Measurements from ENCODE around the gene RHEBL1.

The RHEBL1 gene

DNA sequence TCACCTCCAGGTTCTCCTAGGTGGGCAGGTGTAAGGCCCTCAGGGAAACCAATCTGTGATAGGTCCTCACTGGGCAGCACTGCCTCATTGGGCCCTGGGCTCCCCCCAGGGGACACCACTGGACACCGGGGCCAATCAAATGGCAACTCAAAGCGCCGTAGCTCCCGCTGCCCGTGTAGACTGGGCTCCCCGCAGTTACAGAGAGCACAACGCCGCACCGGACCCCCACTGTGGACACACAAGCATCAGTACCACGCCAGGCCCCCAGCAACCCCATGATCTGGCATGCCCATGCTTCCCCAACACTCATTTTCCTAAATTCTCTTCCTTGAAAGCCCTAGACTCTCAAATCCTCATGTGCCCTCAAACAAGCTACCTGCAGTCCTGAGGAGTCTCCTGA is 15.3 kb downstream of the RHEBL1 start:
- DNase-seq (ENCODE audit: low read depth, low spot score), result no peak

- no peak for DNase-seq (ENCODE audit: low read depth, low spot score)
These were observed 15.7 kb downstream of the RHEBL1 start for GRCh38 chr12:49054096-49054495.

GRCh38 chr12:49052451-49053208 is 17.1 kb downstream of the RHEBL1 start:
- no peak for DNase-seq (ENCODE audit: low read depth, low spot score)

DNA sequence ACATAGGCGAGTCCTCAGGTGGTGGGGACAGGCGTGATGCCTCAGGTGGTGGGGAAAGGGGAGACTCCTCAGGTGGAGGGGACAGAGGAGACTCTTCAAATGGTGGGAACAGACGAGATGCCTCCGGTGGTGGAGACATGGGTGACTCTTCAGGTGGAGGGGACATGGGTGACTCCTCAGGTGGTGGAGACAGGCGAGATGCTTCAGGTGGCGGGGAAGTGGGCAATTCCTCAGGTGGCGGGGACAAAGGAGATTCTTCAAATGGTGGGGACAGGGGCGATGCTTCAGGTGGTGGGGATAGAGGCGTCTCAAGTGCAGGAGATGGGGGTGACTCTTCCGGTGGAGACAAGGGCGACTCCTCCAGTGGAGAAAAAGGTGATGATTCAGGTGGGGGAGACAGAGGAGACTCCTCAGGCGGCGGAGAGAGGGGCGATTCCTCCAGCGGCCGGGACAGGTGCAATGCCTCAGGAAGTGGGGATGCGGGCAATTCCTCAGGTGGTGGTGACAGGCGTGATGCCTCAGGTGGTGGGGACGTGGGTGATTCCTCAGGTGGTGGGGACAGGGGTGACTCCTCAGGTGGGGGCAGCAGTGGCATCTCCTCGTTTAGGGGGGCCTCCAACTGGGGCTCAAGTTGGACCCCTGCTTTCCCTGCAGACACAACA is 17.9 kb downstream of the RHEBL1 start:
- no peak for DNase-seq (ENCODE audit: low read depth, low spot score)

- DNase-seq (ENCODE audit: low read depth, low spot score), result no peak
These were observed 18.4 kb downstream of the RHEBL1 start for GRCh38 chr12:49051373-49051764.

- DNase-seq (ENCODE audit: low read depth, low spot score), result no peak
These were observed 19.0 kb downstream of the RHEBL1 start for GRCh38 chr12:49050507-49051372.

GRCh38 chr12:49049566-49050224 is 20.1 kb downstream of the RHEBL1 start:
- DNase-seq (ENCODE audit: low read depth, low spot score), result no peak

DNA sequence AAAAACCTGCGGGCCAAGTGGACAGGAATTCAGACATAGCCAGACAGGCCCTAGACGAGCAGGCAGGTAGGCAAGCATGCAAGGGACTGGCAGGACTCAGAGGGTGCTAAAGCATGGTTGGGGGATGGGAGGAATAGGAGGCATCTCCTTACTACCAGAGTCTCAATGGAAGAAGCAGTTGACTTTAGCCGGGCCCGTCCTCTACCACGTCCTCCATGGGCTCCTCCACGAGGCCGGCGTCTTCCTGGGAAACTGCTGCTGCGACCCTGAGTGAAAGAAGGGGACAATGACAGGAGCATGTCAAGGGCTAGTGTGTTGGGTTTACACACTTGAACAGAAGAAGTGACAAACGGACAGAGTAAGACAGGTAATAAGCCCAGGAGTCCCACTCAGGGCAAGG is 20.8 kb downstream of the RHEBL1 start:
- DNase-seq (ENCODE audit: low read depth, low spot score), result no peak

GRCh38 chr12:49046129-49046895 is 23.5 kb downstream of the RHEBL1 start:
- no peak for DNase-seq (ENCODE audit: low read depth, low spot score)

- no peak for DNase-seq (ENCODE audit: low read depth, low spot score)
These were observed 25.1 kb downstream of the RHEBL1 start for GRCh38 chr12:49044660-49045059.

- no peak for DNase-seq (ENCODE audit: low read depth, low spot score)
These were observed 25.9 kb downstream of the RHEBL1 start for GRCh38 chr12:49043856-49044258.

- DNase-seq (ENCODE audit: low read depth, low spot score), result no peak
These were observed 26.5 kb downstream of the RHEBL1 start for GRCh38 chr12:49043241-49043640.

GRCh38 chr12:49041881-49042484 is 27.8 kb downstream of the RHEBL1 start:
- DNase-seq (ENCODE audit: low read depth, low spot score), result no peak

GRCh38 chr12:49041036-49041880 is 28.5 kb downstream of the RHEBL1 start:
- no peak for DNase-seq (ENCODE audit: low read depth, low spot score)

- no peak for DNase-seq (ENCODE audit: low read depth, low spot score)
These were observed 29.4 kb downstream of the RHEBL1 start for GRCh38 chr12:49040364-49040855.

DNA sequence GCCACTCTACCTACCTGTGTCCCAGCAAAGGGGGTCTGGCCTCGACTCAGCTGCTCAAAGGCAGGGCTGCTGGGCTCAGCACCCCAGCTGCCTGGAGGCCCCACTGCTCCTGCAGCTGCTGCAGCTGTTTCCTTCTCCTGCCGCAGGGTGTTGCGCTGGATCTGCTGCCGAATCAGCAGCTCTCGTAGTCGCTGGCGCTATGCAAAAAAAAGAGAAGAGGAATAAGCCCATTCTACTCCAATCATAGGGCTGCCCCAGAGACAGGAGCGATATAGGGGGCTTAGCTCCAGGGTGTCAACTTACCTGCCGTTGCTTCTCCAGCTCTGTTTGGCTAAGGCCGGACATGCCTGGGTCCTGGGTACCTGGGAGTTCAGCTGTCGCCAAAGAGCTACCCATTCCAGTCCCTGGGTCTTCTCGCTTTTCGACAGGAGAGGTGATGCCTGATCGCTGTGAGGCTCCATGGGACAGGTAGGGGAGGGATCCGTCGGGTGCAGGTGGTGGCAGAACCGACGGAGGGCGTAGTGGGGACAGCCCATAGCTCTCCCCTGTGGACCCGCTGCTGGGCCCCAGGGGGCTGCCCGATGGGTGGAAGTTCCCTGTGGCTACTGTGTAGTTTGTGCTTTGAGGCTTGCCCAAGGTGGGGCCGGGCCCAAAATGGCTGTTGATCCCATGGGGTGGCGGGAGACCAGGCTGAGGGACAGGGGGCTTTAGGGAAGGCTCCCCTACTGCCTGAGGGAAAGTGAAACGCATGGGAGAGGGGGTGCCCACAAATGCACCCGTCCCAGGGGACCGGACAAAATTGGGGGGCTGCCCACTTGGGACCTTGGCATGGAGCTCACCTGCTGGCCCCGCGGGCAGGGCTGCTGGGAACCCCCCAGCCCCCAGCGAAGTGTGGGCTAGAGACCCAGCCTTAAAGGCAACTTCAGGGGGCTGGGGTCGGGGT is 30.1 kb downstream of the RHEBL1 start:
- DNase-seq (ENCODE audit: low read depth, low spot score), result no peak

DNA sequence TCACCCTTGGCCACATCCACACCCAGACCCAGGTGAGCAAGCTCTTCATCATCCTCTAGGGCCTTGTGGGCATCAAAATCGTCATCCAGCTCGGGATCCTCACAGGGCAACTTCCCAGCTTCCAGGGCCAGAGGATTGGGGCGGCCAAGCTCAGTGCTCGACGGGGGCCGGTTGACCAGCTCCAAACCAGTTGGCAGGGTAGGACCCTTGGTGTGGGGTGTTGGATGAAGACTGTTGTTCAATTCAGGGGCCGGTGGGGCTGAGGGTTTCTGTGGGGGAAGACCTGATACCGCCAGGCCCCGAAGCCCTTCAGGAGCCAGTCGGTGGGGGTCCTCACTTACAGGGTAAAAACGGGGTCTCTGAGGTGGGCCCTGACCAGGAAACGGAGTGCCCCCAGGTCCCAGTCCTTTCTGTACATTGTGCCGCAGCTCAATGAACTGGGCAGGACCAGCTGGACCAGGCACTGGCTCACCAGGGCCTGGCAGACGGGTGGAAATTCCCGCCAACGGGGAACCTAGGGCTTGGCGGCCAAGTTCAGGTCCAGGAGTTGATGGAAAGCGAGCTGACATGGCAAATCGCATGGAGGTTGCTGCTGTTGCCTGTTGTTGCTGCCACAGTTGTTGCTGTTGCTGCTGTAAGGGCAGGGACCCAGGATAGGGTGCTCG is 31.4 kb downstream of the RHEBL1 start:
- no peak for DNase-seq (ENCODE audit: low read depth, low spot score)

DNA sequence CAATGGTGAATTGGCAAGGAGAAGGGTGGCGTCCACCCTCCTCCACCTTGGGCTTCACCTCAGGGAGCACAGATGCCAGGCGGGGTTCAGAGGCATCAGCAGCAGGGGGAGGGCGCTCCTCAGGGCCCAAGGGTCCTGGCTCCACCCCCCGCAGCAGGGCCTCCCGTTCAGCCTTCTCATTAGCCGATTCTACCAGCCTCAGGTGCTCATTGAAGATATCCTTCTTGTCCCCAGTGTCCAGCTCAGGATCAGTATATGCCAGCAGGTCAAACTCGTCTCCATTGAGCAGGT is 31.9 kb downstream of the RHEBL1 start:
- no peak for DNase-seq (ENCODE audit: low read depth, low spot score)

Data from smooth muscle cell of the brain vasculature (primary cell).